Smooth muscle cell (in vitro differentiated cells): ENCODE data around the gene MYMK. TPM values are rescaled to one million over a fixed set of nuclear protein-coding genes. Genes with fewer than 3 reads are reported as not detected.

Source experiments
- DNase-seq: peaks from one replicate; lab custom pipeline; 2025; ENCODE audit not compliant: unreplicated experiment; lab: John Stamatoyannopoulos, UW
- H2AFZ ChIP-seq: fragments of 200-600 bp; sonication (generic); 2 replicates; pipeline ENCODE4 v1.6.0; 2016; ENCODE audit warnings: antibody characterized with exemption, low read depth, mild to moderate bottlenecking
- H3F3A ChIP-seq: fragments of 200-600 bp; sonication (generic); 2 replicates; pipeline ENCODE4 v1.6.0; 2017; ENCODE audit warnings: antibody characterized with exemption, low read depth
- H3K27ac ChIP-seq: fragments of 200-600 bp; sonication (generic); 2 replicates; pipeline ENCODE4 v1.5.1; 2016; ENCODE audit warnings: low read depth, mild to moderate bottlenecking
- H3K27me3 ChIP-seq: fragments of 200-600 bp; sonication (generic); 2 replicates; pipeline ENCODE4 v1.6.1; 2016; ENCODE audit warnings: low read depth, mild to moderate bottlenecking
- H3K36me3 ChIP-seq: fragments of 200-600 bp; sonication (generic); 2 replicates; pipeline ENCODE4 v1.5.1; 2016; ENCODE audit warnings: low read depth
- H3K4me1 ChIP-seq: fragments of 200-600 bp; sonication (generic); 2 replicates; pipeline ENCODE4 v1.5.1; 2016; ENCODE audit warnings: low read depth
- H3K4me2 ChIP-seq: fragments of 200-600 bp; sonication (generic); 2 replicates; pipeline ENCODE4 v1.6.0; 2016; ENCODE audit warnings: mild to moderate bottlenecking
- H3K4me3 ChIP-seq: fragments of 200-600 bp; sonication (generic); 2 replicates; pipeline ENCODE4 v1.5.1; 2016; ENCODE audit warnings: mild to moderate bottlenecking
- H3K79me2 ChIP-seq: fragments of 200-600 bp; sonication (generic); 2 replicates; pipeline ENCODE4 v1.6.0; 2016; ENCODE audit warnings: low read depth, mild to moderate bottlenecking
- H3K9ac ChIP-seq: fragments of 200-600 bp; sonication (generic); 2 replicates; pipeline ENCODE4 v1.6.0; 2016; ENCODE audit warnings: low read depth
- H3K9me3 ChIP-seq: fragments of 200-600 bp; sonication (generic); replicated peaks from 2 replicates; pipeline ENCODE4 v1.5.1; 2016; ENCODE audit warnings: low read depth
- H4K20me1 ChIP-seq: fragments of 200-600 bp; sonication (generic); 2 replicates; pipeline ENCODE4 v1.6.0; 2016; ENCODE audit warnings: low read depth
- CTCF ChIP-seq: fragments of 200-600 bp; sonication (generic); IDR thresholded peaks from 2 replicates; pipeline ENCODE4 v1.5.1; 2017; ENCODE audit warnings: borderline replicate concordance, mild to moderate bottlenecking, antibody characterized with exemption; ENCODE audit not compliant: insufficient read depth, poor library complexity, severe bottlenecking
- WGBS: methylation state at CpG from one replicate; pipeline ENCODE4 v1.1.7; 2016; ENCODE audit warnings: low lambda C conversion rate; 5-methylcytosine and 5-hydroxymethylcytosine counted together
- polyA plus RNA-seq: library from polyadenylated mRNA; unstranded; fragments of >200 nt; fragmentation: Nextera tagmentation; extraction: Ambion mirVana; gene quantifications from 2 replicates; pipeline ENCODE4 v1.2.1, GENCODE V29; 2016
- total RNA-seq: library from RNA; depleted of rRNA; stranded (reverse); fragments of >200 nt; gene quantifications from 2 replicates; pipeline ENCODE4 v1.2.3, GENCODE V29; 2014

MYMK gene
- total and polyA plus RNA-seq, 2 experiments from 2014 or later: not detected

GRCh38 chr9:133468777-133469421, 55.9 kb downstream of the MYMK start:
- 89% methylated on average over 6 of the region's 6 CpGs for WGBS
- TF ChIP-seq CTCF: no peak
- no peaks in the 10 kb centered on the region for H3K9me3 ChIP-seq
- H3F3A ChIP-seq: no peaks in the 10 kb centered on the region
- no peak overlapping the region for H3K27ac ChIP-seq
- no peaks in the 10 kb centered on the region for H3K4me1 ChIP-seq
- H3K27me3 ChIP-seq: no peaks in the 10 kb centered on the region
- no peaks in the 10 kb centered on the region for H3K79me2 ChIP-seq
- H2AFZ ChIP-seq: no peak overlapping the region
- no peak overlapping the region for H3K9ac ChIP-seq
- peaks cover 16% of the 10 kb centered on the region for H4K20me1 ChIP-seq
- no peak overlapping the region for H3K4me2 ChIP-seq
- DNase-seq: no peak
- no peak overlapping the region for H3K4me3 ChIP-seq
- H3K36me3 ChIP-seq: no peaks in the 10 kb centered on the region

GRCh38 chr9:133468374-133468773, 56.4 kb downstream of the MYMK start:
- Histone ChIP-seq H3K4me1 (no peaks in the 10 kb centered on the region), H3K36me3 (no peaks in the 10 kb centered on the region), H3K4me2 (no peak overlapping the region), H2AFZ (no peak overlapping the region), H4K20me1 (peaks cover 17% of the 10 kb centered on the region), H3K9me3 (no peaks in the 10 kb centered on the region), H3K4me3 (no peak overlapping the region), H3K27me3 (no peaks in the 10 kb centered on the region), H3F3A (no peaks in the 10 kb centered on the region), H3K9ac (no peak overlapping the region), H3K79me2 (no peaks in the 10 kb centered on the region), H3K27ac (no peak overlapping the region)
- DNase-seq: no peak
- 97% methylated on average over 11 of the region's 11 CpGs for WGBS
- TF ChIP-seq CTCF: no peak

GRCh38 chr9:133467101-133467500, 57.7 kb downstream of the MYMK start:
- H4K20me1 ChIP-seq: peaks cover 28% of the 10 kb centered on the region

More at GRCh38 chr9:133467101-133467500, 57.7 kb downstream of the MYMK start:
- H3K79me2 ChIP-seq: no peaks in the 10 kb centered on the region
- H3K36me3 ChIP-seq: no peaks in the 10 kb centered on the region
- no peaks in the 10 kb centered on the region for H3K9me3 ChIP-seq
- no peaks in the 10 kb centered on the region for H3K27me3 ChIP-seq
- no peak overlapping the region for H3K9ac ChIP-seq
- no peak for DNase-seq
- no peak overlapping the region for H3K4me2 ChIP-seq
- no peak overlapping the region for H3K27ac ChIP-seq
- TF ChIP-seq CTCF: no peak
- no peak overlapping the region for H2AFZ ChIP-seq
- H3F3A ChIP-seq: no peaks in the 10 kb centered on the region
- no peak overlapping the region for H3K4me3 ChIP-seq
- H3K4me1 ChIP-seq: no peaks in the 10 kb centered on the region
- 75% methylated on average over 10 of the region's 10 CpGs for WGBS
